Neural crest cell (in vitro differentiated cells): Measurements from ENCODE around the gene PAX4. TPM values are rescaled to one million over a fixed set of nuclear protein-coding genes. Genes with fewer than 3 reads are reported as not detected.
A peak's percentile ranks its signal among the peaks of the same experiment; 100 is the strongest.

ENCODE experiments used
- DNase-seq: peaks from one replicate; pipeline ENCODE4 v3.0.0; 2021; ENCODE audit warnings: low read depth, mixed read lengths, low spot score
- H3K27ac Mint-ChIP-seq: one replicate; pipeline ENCODE4 v1.8.0; 2021; ENCODE audit warnings: mild to moderate bottlenecking, mixed read lengths; ENCODE audit not compliant: unreplicated experiment
- H3K27me3 Mint-ChIP-seq: 2 replicates; pipeline ENCODE4 v1.8.0; 2021; ENCODE audit warnings: low read depth, mild to moderate bottlenecking, mixed read lengths
- H3K36me3 Mint-ChIP-seq: 2 replicates; pipeline ENCODE4 v1.8.0; 2021; ENCODE audit warnings: low read depth, mild to moderate bottlenecking, mixed read lengths
- H3K4me1 Mint-ChIP-seq: 2 replicates; pipeline ENCODE4 v1.8.0; 2021; ENCODE audit warnings: mixed read lengths
- H3K4me3 Mint-ChIP-seq: one replicate; pipeline ENCODE4 v1.8.0; 2021; ENCODE audit warnings: mild to moderate bottlenecking, mixed read lengths
- H3K9me3 Mint-ChIP-seq: 2 replicates; pipeline ENCODE4 v1.8.0; 2021; ENCODE audit warnings: mixed read lengths
- total RNA-seq: library from RNA; stranded (reverse); gene quantifications from 2 replicates; pipeline ENCODE4 v1.2.1, GENCODE V29; 2021
- TF ChIP-seq, protein P1 (sequence below): fragments of 200-600 bp; sonication (generic); conservative IDR thresholded peaks from 2 replicates; pipeline ENCODE4 v1.5.0; 2021; ENCODE audit warnings: antibody characterized with exemption, mild to moderate bottlenecking

Gene PAX4
- total RNA-seq, 1 donor from 2014 or later: not detected

DNA sequence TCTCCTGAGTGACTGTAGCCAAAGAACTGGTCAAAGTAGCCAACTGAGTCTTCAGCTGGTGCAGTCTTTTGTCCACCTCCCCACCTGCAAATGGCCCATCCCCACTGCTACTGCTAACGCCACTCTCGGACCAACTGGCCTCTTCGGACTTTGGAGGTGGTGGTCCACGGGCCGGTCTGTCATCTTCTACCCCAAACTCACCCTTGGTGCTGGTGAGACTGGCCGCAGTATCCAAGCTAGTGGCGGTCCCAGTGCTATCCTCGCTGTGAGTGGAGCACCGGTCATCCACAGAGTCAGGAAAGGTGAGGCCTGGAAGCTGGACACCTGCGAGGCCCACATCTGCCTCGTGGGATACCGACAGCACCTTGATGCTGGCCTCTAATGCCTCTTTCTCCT, 33.3 kb downstream of the PAX4 start:
- H3K4me3 Mint-ChIP-seq: peak overlapping the region; percentile 93
- no peak for DNase-seq
- TF ChIP-seq, protein P1, sequence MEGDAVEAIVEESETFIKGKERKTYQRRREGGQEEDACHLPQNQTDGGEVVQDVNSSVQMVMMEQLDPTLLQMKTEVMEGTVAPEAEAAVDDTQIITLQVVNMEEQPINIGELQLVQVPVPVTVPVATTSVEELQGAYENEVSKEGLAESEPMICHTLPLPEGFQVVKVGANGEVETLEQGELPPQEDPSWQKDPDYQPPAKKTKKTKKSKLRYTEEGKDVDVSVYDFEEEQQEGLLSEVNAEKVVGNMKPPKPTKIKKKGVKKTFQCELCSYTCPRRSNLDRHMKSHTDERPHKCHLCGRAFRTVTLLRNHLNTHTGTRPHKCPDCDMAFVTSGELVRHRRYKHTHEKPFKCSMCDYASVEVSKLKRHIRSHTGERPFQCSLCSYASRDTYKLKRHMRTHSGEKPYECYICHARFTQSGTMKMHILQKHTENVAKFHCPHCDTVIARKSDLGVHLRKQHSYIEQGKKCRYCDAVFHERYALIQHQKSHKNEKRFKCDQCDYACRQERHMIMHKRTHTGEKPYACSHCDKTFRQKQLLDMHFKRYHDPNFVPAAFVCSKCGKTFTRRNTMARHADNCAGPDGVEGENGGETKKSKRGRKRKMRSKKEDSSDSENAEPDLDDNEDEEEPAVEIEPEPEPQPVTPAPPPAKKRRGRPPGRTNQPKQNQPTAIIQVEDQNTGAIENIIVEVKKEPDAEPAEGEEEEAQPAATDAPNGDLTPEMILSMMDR: no peak
- H3K4me1 Mint-ChIP-seq: peaks cover 38% of the 10 kb centered on the region
- H3K27ac Mint-ChIP-seq: no peak overlapping the region
- H3K27me3 Mint-ChIP-seq: no peaks in the 10 kb centered on the region
- peaks cover 6% of the 10 kb centered on the region for H3K9me3 Mint-ChIP-seq
- H3K36me3 Mint-ChIP-seq: peaks cover 6% of the 10 kb centered on the region

DNA sequence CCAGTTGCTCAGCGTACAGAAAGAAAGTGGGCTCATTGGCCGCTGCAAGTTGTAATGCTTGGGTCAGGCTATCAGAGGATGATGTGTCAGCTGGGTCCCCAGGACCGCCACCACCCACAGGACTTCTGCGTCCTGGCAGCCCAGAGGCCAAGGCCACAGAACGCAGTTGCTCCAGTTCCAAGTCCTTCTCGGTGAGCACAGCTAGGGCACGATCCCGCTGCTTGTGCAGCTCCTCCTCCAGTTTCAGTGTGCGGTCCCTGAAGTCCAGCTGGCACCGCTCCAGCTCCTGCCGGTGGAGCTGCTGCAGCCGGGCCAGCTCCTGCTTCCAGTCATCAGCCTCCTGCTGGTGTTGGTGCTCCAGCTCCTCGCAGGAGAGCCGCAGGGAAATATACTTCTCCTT, 35.6 kb downstream of the PAX4 start:
- no peak for DNase-seq
- Mint-ChIP-seq H3K9me3 (peaks cover 6% of the 10 kb centered on the region), H3K27me3 (no peaks in the 10 kb centered on the region), H3K36me3 (peaks cover 6% of the 10 kb centered on the region), H3K4me1 (peaks cover 27% of the 10 kb centered on the region), H3K27ac (no peak overlapping the region), H3K4me3 (no peak overlapping the region)
- TF ChIP-seq, protein P1: no peak

DNA sequence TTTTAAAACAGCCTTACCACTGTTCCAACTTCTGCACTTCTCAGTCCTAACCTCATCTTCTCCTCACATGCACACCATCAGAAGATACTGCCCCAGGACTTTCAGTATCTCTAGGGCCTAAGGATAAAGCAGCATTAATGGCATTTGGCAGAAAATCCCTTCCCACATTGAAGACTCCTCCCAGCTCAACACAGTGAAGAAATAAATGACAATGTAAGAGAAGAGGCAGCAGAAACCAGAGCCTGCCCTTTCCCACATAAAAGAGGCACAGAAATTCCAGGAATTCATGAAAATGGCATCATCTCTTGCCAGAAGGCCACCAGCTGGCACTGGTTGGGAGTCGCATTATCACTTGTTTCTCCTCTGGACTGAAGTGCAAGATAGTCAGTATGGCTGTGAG, 36.2 kb downstream of the PAX4 start:
- no peak overlapping the region for H3K27ac Mint-ChIP-seq
- H3K4me1 Mint-ChIP-seq: peaks cover 27% of the 10 kb centered on the region
- peak overlapping the region; percentile 34 for H3K4me3 Mint-ChIP-seq
- no peaks in the 10 kb centered on the region for H3K27me3 Mint-ChIP-seq
- H3K36me3 Mint-ChIP-seq: peaks cover 6% of the 10 kb centered on the region
- TF ChIP-seq, protein P1: no peak
- H3K9me3 Mint-ChIP-seq: peaks cover 6% of the 10 kb centered on the region
- no peak for DNase-seq

DNA sequence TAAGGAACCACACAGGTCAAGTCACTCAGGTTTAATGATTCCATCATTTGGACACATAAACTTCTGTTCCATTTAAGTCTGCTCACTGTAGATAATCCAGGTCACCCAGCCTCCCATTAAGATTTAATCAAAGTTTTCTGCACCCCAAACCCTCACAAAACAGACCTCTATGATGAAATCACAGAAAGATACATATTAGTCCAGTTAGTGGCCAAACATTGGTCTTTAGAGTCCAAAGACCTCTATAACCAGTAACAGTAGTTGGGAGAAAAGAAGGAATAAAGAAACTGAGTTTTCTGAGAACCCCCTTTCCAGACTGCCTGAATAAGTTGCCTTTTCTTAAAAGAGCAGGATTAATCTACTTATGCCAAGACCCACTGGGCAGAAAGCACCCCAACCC, 37.3 kb downstream of the PAX4 start:
- no peaks in the 10 kb centered on the region for H3K27me3 Mint-ChIP-seq

DNA sequence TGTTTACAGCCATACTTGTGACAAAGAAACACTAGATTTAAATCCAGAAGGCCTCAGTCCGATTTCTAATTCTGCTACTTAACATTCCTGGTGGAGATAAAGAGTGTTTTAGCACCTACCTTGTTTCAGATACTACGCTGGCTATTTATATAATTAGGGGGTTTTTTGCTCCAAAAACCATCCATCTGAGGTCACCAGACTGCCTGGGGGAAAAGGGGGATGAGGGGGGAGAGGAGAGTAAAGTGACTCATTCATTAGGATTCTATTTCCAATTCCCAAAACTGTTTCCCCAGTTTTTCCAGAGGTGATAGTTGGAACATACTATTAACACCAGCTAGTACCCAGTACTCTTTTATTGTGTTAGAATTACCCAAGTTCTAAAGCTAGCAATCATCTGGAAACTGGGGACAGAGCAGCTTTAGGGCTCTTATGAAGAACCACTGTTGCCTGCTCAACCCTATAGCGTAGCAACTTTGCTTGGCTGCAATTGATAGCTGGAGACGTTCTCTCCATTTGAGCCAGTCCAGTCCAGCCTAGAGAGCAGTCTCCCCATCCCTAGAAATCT, 39.1 kb downstream of the PAX4 start:
- DNase-seq: no peak
- Mint-ChIP-seq H3K4me3 (no peak overlapping the region), H3K36me3 (no peaks in the 10 kb centered on the region), H3K4me1 (peaks cover 6% of the 10 kb centered on the region), H3K9me3 (no peaks in the 10 kb centered on the region), H3K27ac (no peak overlapping the region), H3K27me3 (no peaks in the 10 kb centered on the region)
- TF ChIP-seq, protein P1: no peak

More for the DNA sequence above, 37.3 kb downstream of the PAX4 start:
- peaks cover 19% of the 10 kb centered on the region for H3K4me1 Mint-ChIP-seq
- no peak overlapping the region for H3K27ac Mint-ChIP-seq
- DNase-seq: no peak
- peak overlapping the region; percentile 29 for H3K4me3 Mint-ChIP-seq
- no peaks in the 10 kb centered on the region for H3K36me3 Mint-ChIP-seq
- TF ChIP-seq, protein P1: no peak
- H3K9me3 Mint-ChIP-seq: no peaks in the 10 kb centered on the region
